SU-DHL-6 (cell line): ENCODE results near the gene SIRT7.

Experiments used
- H2AFZ ChIP-seq: fragments of 200-600 bp; sonication (generic); 2 replicates; pipeline ENCODE4 v1.6.1; 2014; ENCODE audit warnings: low read depth, mild to moderate bottlenecking, moderate library complexity, mixed read lengths, antibody characterized with exemption, low read length; ENCODE audit not compliant: severe bottlenecking
- H3F3A ChIP-seq: fragments of 200-600 bp; shearing (Covaris generic); 2 replicates; pipeline ENCODE4 v1.6.0; 2016; ENCODE audit warnings: antibody characterized with exemption, mild to moderate bottlenecking; ENCODE audit not compliant: insufficient read depth
- H3K27ac ChIP-seq: fragments of 200-600 bp; sonication (generic); 2 replicates; pipeline ENCODE4 v1.5.1; 2016; ENCODE audit warnings: low read depth, mild to moderate bottlenecking, low read length, moderate library complexity, mixed read lengths
- H3K27me3 ChIP-seq: fragments of 200-600 bp; sonication (generic), shearing (Covaris generic); 2 replicates; pipeline ENCODE4 v1.6.0; 2014; ENCODE audit warnings: mild to moderate bottlenecking, low read length
- H3K36me3 ChIP-seq: fragments of 200-600 bp; sonication (generic); 2 replicates; pipeline ENCODE4 v1.6.1; 2014; ENCODE audit warnings: mild to moderate bottlenecking, low read length, mixed read lengths
- H3K4me2 ChIP-seq: fragments of 300-600, 200-600 bp; shearing (Covaris generic), sonication (generic); 2 replicates; pipeline ENCODE4 v1.6.0; 2014; ENCODE audit warnings: low read length, low read depth, mild to moderate bottlenecking; ENCODE audit not compliant: poor library complexity, severe bottlenecking
- H3K4me3 ChIP-seq: fragments of 200-600 bp; sonication (generic); 2 replicates; pipeline ENCODE4 v1.5.1; 2014; ENCODE audit warnings: antibody characterized with exemption, low read length, mild to moderate bottlenecking, mixed read lengths; ENCODE audit not compliant: insufficient read depth, poor library complexity, severe bottlenecking
- H3K79me2 ChIP-seq: fragments of 200-600 bp; sonication (generic); 2 replicates; pipeline ENCODE4 v1.6.1; 2014; ENCODE audit warnings: mild to moderate bottlenecking, low read length, moderate library complexity; ENCODE audit not compliant: insufficient read depth
- H3K9ac ChIP-seq: fragments of 200-600 bp; sonication (generic); 2 replicates; pipeline ENCODE4 v1.7.0; 2014; ENCODE audit warnings: mild to moderate bottlenecking, low read length
- H3K9me2 ChIP-seq: fragments of 200-600 bp; sonication (generic); replicated peaks from 2 replicates; pipeline ENCODE4 v1.6.1; 2014; ENCODE audit warnings: low read length; ENCODE audit not compliant: insufficient read depth
- H3K9me3 ChIP-seq: fragments of 200-600 bp; sonication (generic); 2 replicates; pipeline ENCODE4 v1.6.1; 2014; ENCODE audit warnings: low read length, mixed read lengths; ENCODE audit not compliant: insufficient read depth
- H4K20me1 ChIP-seq: fragments of 200-600 bp; sonication (generic); 2 replicates; pipeline ENCODE4 v1.6.1; 2014; ENCODE audit warnings: low read depth, mild to moderate bottlenecking, antibody characterized with exemption, low read length, moderate library complexity, mixed read lengths
- EZH2phosphoT487 ChIP-seq: fragments of 200-600 bp; sonication (generic), shearing (Covaris generic); conservative IDR thresholded peaks from 2 replicates; pipeline ENCODE4 v1.6.1; 2018; ENCODE audit warnings: mild to moderate bottlenecking, antibody characterized with exemption, low read length, moderate library complexity, mixed read lengths
- TF ChIP-seq, protein P1 (sequence below): fragments of 200-600 bp; sonication (generic); IDR thresholded peaks from one replicate; pipeline ENCODE4 v1.5.1; 2017; ENCODE audit warnings: antibody characterized with exemption, mild to moderate bottlenecking, low read length, moderate library complexity; ENCODE audit not compliant: insufficient read depth, poor library complexity, severe bottlenecking

The SIRT7 gene

DNA sequence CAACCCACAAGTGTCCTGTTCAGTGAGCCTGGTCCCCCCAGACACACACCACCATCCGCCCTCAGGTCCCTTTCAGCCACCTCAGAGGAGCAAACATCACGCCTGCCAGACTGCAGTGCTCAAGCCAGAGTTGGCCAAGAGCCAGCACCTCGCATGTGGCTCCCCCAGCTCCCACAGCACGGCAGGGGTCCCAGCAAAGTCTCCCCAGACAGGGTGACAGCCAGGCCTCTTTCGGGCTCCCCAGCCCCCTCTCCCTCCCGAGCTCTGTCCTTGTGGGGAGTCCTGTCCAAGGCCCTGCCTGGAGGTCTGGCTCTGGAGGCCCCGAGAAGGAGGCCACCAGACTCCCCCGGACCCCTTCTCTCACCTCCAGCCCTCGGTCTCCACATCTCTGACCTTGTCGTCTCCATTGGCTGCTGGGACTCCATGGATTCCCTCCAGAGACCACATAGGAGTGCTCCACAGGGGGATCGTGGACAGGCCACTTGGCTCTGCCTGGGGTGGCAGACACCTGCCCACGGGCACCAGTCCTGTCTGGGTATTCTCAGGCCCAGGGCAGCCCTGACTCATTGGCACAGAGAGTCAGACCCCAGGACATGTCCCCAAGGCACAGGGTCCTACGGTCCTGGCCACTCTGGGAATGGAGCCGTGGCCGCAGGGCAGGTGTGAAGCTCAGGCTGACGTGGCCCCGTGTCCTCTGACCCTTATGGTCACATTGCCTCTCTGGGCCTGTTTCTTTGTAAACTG is 30.8 kb upstream of the SIRT7 start:
- Histone ChIP-seq H4K20me1 (no peaks in the 10 kb centered on the region), H3K4me2 (no peak overlapping the region), H3K36me3 (no peaks in the 10 kb centered on the region), H3K4me3 (no peak overlapping the region), H3K9ac (no peak overlapping the region), H3K27me3 (no peaks in the 10 kb centered on the region), H3F3A (peaks cover 37% of the 10 kb centered on the region), H3K9me3 (no peaks in the 10 kb centered on the region), H2AFZ (no peak overlapping the region), H3K9me2 (no peaks in the 10 kb centered on the region), H3K27ac (peak overlapping the region; percentile 57), H3K79me2 (no peaks in the 10 kb centered on the region)
- no peak for TF ChIP-seq EZH2phosphoT487
- TF ChIP-seq, protein P1, sequence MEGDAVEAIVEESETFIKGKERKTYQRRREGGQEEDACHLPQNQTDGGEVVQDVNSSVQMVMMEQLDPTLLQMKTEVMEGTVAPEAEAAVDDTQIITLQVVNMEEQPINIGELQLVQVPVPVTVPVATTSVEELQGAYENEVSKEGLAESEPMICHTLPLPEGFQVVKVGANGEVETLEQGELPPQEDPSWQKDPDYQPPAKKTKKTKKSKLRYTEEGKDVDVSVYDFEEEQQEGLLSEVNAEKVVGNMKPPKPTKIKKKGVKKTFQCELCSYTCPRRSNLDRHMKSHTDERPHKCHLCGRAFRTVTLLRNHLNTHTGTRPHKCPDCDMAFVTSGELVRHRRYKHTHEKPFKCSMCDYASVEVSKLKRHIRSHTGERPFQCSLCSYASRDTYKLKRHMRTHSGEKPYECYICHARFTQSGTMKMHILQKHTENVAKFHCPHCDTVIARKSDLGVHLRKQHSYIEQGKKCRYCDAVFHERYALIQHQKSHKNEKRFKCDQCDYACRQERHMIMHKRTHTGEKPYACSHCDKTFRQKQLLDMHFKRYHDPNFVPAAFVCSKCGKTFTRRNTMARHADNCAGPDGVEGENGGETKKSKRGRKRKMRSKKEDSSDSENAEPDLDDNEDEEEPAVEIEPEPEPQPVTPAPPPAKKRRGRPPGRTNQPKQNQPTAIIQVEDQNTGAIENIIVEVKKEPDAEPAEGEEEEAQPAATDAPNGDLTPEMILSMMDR = no peak

DNA sequence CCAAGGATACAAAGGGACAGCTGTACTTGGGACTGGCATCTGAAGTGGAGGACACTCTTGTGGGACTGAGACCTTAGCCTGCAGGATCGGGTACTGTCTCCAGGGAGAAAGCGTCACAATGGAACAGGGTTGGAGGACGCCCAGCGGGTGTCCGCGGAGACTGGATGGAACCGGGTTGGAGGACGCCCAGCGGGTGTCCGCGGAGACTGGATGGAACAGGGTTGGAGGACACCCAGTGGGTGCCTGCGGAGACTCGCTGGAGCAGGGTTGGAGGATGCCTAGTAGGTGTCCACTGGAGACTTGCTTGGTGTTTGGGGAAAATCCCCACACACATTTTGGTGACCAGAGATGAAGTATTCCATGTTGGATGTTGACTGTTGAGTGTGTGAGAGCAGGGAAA is 29.2 kb upstream of the SIRT7 start, which contains the start of gene MYADML2:
Gene MYADML2 (minus strand): TSS at position 45 of the 400 bp plus-strand sequence. CDS start 5,492 bp downstream, outside the sequence.
- Histone ChIP-seq H3K27me3 (no peaks in the 10 kb centered on the region), H3K9me3 (no peaks in the 10 kb centered on the region), H3K9ac (no peak within 1 kb of the TSS), H3F3A (peaks cover 46% of the 10 kb centered on the region), H3K9me2 (no peaks in the 10 kb centered on the region), H3K4me3 (no peak within 1 kb of the TSS), H3K4me2 (no peak within 1 kb of the TSS), H3K27ac (peak within 1 kb of the TSS; percentile 52), H3K36me3 (no peaks in the 10 kb centered on the region), H3K79me2 (no peaks in the 10 kb centered on the region), H4K20me1 (no peaks in the 10 kb centered on the region), H2AFZ (no peak within 1 kb of the TSS)
- TF ChIP-seq, protein P1 = no peak
- TF ChIP-seq EZH2phosphoT487 = no peak

DNA sequence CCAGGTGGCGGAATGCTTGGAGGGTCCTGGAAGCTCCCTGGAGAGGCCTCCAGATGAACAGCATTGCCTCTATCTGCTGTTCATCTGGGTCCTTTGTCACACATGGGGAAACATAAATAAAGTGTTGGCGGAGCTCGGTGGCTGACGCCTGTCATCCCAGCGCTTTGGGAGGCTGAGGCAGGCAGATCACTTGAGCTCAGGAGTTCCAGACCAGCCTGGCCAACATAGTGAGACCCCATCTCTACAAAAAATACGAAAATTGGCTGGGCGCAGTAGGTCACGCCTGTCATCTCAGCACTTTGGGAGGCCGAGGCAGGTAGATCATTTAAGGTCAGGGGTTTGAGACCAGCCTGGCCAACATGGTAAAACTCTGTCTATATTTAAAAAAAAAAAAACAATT is 26.9 kb upstream of the SIRT7 start:
- H3K4me3 ChIP-seq = no peak overlapping the region
- peak overlapping the region; percentile 63 for H3K4me2 ChIP-seq

More for the DNA sequence above, 26.9 kb upstream of the SIRT7 start:
- Histone ChIP-seq H3F3A (peaks cover 38% of the 10 kb centered on the region), H3K27ac (peak overlapping the region; percentile 98), H2AFZ (no peak overlapping the region), H3K9me2 (no peaks in the 10 kb centered on the region), H3K79me2 (peaks cover 16% of the 10 kb centered on the region), H3K36me3 (no peaks in the 10 kb centered on the region), H4K20me1 (no peaks in the 10 kb centered on the region), H3K27me3 (no peaks in the 10 kb centered on the region), H3K9me3 (no peaks in the 10 kb centered on the region), H3K9ac (peak overlapping the region; percentile 66)
- no peak for TF ChIP-seq EZH2phosphoT487
- TF ChIP-seq, protein P1 = no peak
